Endothelial cell of umbilical vein (primary cell): ENCODE measurements around the gene USH2A. TPM values are rescaled to one million over a fixed set of nuclear protein-coding genes. Genes with fewer than 3 reads are reported as not detected.

Source experiments
- BruUV-seq: library from RNA; stranded (reverse); fragments of 400-500 nt; replicated peaks from 2 replicates; lab custom pipeline; 2021; lab: Mats Ljungman, UMichigan
- CTCF ChIA-PET: fragments of 300-600, 350-600 bp; sonication (Branson Sonifier 250); formaldehyde crosslinking; loops from one replicate; lab custom pipeline; 2021; ENCODE audit warnings: antibody characterized with exemption, inconsistent platforms; lab: Charles Lee
- POLR2A ChIA-PET: fragments of 300-600, 350-600 bp; sonication (Branson Sonifier 250); formaldehyde crosslinking; loops from one replicate; lab custom pipeline; 2021; ENCODE audit warnings: antibody characterized with exemption, inconsistent platforms; lab: Charles Lee
- DNase-seq: peaks from one replicate; pipeline ENCODE4 v3.0.0-alpha.2; 2011; ENCODE audit warnings: low read depth, low spot score
- FAIRE-seq: peaks from 2 replicates; lab custom pipeline; 2011; peaks lifted over from hg19 to GRCh38; lab: Jason Lieb, UNC
- H2AFZ ChIP-seq: 2 replicates; pipeline ENCODE4 v1.6.0; 2012; ENCODE audit warnings: low read depth, low read length, control low read depth, inconsistent platforms
- H3K27ac ChIP-seq: 2 replicates; pipeline ENCODE4 v1.5.1; 2011; ENCODE audit warnings: low read depth, mild to moderate bottlenecking, control low read depth, low read length, moderate library complexity; ENCODE audit not compliant: insufficient read depth
- H3K27me3 ChIP-seq, 2 experiments: 2 replicates each; pipeline versions ENCODE4 v1.6.0 to v1.6.1; 2011; ENCODE audit warnings: low read length in 2 of 2, mixed read lengths in 1 of 2; ENCODE audit not compliant: control insufficient read depth in 2 of 2, insufficient read depth in 2 of 2
- H3K36me3 ChIP-seq, 2 experiments: 2 replicates in 1 of 2; 3 replicates in 1 of 2; pipeline ENCODE4 v1.5.1; 2011; ENCODE audit warnings: low read length in 2 of 2, mild to moderate bottlenecking in 1 of 2, moderate library complexity in 1 of 2; ENCODE audit not compliant: control insufficient read depth in 2 of 2, insufficient read depth in 2 of 2; ENCODE audit errors: extremely low read depth in 1 of 2
- H3K4me1 ChIP-seq: 3 replicates; pipeline ENCODE4 v1.5.1; 2011; ENCODE audit warnings: mild to moderate bottlenecking, low read length; ENCODE audit not compliant: control insufficient read depth, insufficient read depth; ENCODE audit errors: extremely low read depth
- H3K4me2 ChIP-seq: 2 replicates; pipeline ENCODE4 v1.6.1; 2011; ENCODE audit warnings: low read length, control low read depth, mixed read lengths; ENCODE audit not compliant: insufficient read depth
- H3K4me3 ChIP-seq, 3 experiments: fragments of 200-600 bp in 1 of 3; sonication (generic), shearing (Covaris generic) in 1 of 3; replicated peaks in 1 of 3; 2 replicates each; pipeline ENCODE4 v1.5.1; 2011 to 2016; ENCODE audit warnings: control low read depth in 3 of 3, low read length in 3 of 3, mild to moderate bottlenecking in 2 of 3, inconsistent platforms in 1 of 3, low read depth in 1 of 3, moderate library complexity in 1 of 3; ENCODE audit not compliant: insufficient read depth in 1 of 3
- H3K79me2 ChIP-seq: 2 replicates; pipeline ENCODE4 v1.6.0; 2012; ENCODE audit warnings: low read length, inconsistent platforms; ENCODE audit not compliant: control insufficient read depth, insufficient read depth
- H3K9ac ChIP-seq: replicated peaks from 2 replicates; pipeline ENCODE3; 2011; ENCODE audit warnings: low read length, control low read depth; ENCODE audit not compliant: insufficient read depth; ENCODE audit errors: extremely low read depth
- H3K9me1 ChIP-seq: replicated peaks from 3 replicates; pipeline ENCODE4 v1.6.0; 2011; ENCODE audit warnings: mild to moderate bottlenecking, low read length; ENCODE audit not compliant: control insufficient read depth, insufficient read depth; ENCODE audit errors: extremely low read depth
- H3K9me3 ChIP-seq: replicated peaks from 2 replicates; pipeline ENCODE4 v1.5.1; 2012; ENCODE audit warnings: low read length, inconsistent platforms; ENCODE audit not compliant: control insufficient read depth, insufficient read depth
- H4K20me1 ChIP-seq: replicated peaks from 2 replicates; pipeline ENCODE3; 2011; ENCODE audit warnings: mild to moderate bottlenecking, low read length; ENCODE audit not compliant: control insufficient read depth, insufficient read depth; ENCODE audit errors: extremely low read depth
- EZH2 ChIP-seq: IDR thresholded peaks from 2 replicates; pipeline ENCODE4 v1.6.1; 2012; ENCODE audit warnings: borderline replicate concordance, low read depth, mild to moderate bottlenecking, moderate library complexity, low read length, inconsistent platforms; ENCODE audit not compliant: severe bottlenecking
- JUN ChIP-seq: IDR thresholded peaks from 2 replicates; pipeline ENCODE4 v1.6.1; 2011; ENCODE audit warnings: borderline replicate concordance, low read depth; ENCODE audit not compliant: insufficient read length, insufficient read depth
- MYC ChIP-seq: IDR thresholded peaks from one replicate; pipeline ENCODE4 v1.6.1; 2011; ENCODE audit warnings: mild to moderate bottlenecking, low read depth, low read length
- dilution Hi-C: fragments of 300-500 bp; cut with MboI; formaldehyde crosslinking; loops from one replicate; pipeline ENCODE4 v1.15.0; 2019; ENCODE audit warnings: low sequenced_read_pairs; ENCODE audit not compliant: extremely low pct_ligation_motif_present
- intact Hi-C: fragments of 100-400 bp; cut with micrococcal nuclease; formaldehyde crosslinking; loops from one replicate; pipeline ENCODE4 v1.10.0; 2022
- polyA plus RNA-seq, 4 experiments: library from polyadenylated mRNA; depleted of rRNA in 3 of 4; stranded (reverse) in 3 of 4; unstranded in 1 of 4; fragments of >200 nt; gene quantifications; 2 replicates each; pipeline versions ENCODE4 v1.2.1 to v1.2.3, GENCODE V29; 2011 to 2012; ENCODE audit warnings: missing spikeins in 1 of 4
- total RNA-seq: library from RNA; stranded (reverse); gene quantifications from 2 replicates; pipeline ENCODE4 v1.2.3, GENCODE V29; 2021

The USH2A gene
- total and polyA plus RNA-seq, 2 donors (not counting 3 experiments of a cell fraction or from before 2014, with no cell fraction given) = not detected

DNA sequence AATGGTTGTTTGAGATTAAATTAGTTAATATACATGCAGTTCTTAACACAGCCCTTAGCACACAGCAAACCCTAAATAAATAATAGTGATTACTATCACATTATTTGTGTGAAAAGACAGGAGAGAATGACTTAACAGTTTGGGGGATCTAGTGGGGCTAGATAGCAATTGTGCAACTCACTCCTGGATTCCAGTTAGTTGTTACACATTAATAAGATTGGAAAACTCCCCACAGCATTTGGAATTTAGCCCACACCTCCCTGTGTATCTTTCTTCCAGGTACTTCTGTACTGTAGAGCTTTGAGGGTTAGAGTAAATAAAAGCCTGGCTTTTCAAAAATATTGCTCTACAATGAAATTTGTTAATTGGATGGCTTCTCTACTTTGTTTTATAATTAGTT, 763.0 kb downstream of the USH2A start:
- no peaks in the 10 kb centered on the region for H3K27me3 ChIP-seq
- DNase-seq (no peak), FAIRE-seq (no peak)
- no peak overlapping the region for H3K4me2 ChIP-seq
- H4K20me1 ChIP-seq = no peaks in the 10 kb centered on the region
- H3K79me2 ChIP-seq = no peaks in the 10 kb centered on the region
- no peak overlapping the region for H3K9ac ChIP-seq
- ChIA-PET CTCF (no interaction called here), POLR2A (no interaction called here)
- no TSS peak for BruUV-seq
- TF ChIP-seq EZH2 (no peak), MYC (no peak)
- dilution Hi-C loops (no loop called here), intact Hi-C loops (no loop called here)
- no peaks in the 10 kb centered on the region for H3K9me3 ChIP-seq
- no peak overlapping the region for H3K27ac ChIP-seq
- no peaks in the 10 kb centered on the region for H3K36me3 ChIP-seq
- H3K4me1 ChIP-seq = no peaks in the 10 kb centered on the region
- H3K9me1 ChIP-seq = no peaks in the 10 kb centered on the region
- H2AFZ ChIP-seq = no peak overlapping the region
- no peak overlapping the region for H3K4me3 ChIP-seq

DNA sequence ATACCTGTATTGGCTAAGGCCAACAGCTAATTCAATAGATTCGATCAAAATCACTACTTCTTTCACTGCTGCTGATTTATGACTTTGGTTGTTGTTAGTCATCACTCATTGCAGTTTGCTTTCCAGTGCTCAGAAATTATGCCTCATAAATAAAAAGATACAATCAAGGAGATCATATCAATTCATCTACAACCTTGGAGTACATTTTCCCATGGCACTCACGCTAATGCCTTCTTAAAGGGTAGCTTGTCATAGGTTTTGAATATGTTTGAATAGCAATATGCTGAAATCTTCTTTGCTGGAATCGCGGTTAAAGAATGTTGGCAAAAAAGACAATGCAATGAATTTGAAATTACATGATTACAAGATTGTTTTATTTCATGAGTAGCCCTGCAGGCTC, 766.2 kb downstream of the USH2A start:
- Histone ChIP-seq H3K27ac (no peak overlapping the region), H3K9ac (no peak overlapping the region), H3K36me3 (no peaks in the 10 kb centered on the region), H3K27me3 (no peaks in the 10 kb centered on the region), H4K20me1 (no peaks in the 10 kb centered on the region), H3K9me3 (no peaks in the 10 kb centered on the region), H3K4me3 (no peak overlapping the region), H3K4me2 (no peak overlapping the region), H3K9me1 (no peaks in the 10 kb centered on the region), H2AFZ (no peak overlapping the region), H3K4me1 (no peaks in the 10 kb centered on the region), H3K79me2 (no peaks in the 10 kb centered on the region)
- intact Hi-C loops = no loop called here
- CTCF ChIA-PET = no interaction called here
- dilution Hi-C loops = no loop called here
- TF ChIP-seq JUN = no peak
- DNase-seq = no peak
- POLR2A ChIA-PET = no interaction called here
- no peak for FAIRE-seq
- no TSS peak for BruUV-seq
